ENCODE data around the gene BEND5.

BEND5 gene

DNA sequence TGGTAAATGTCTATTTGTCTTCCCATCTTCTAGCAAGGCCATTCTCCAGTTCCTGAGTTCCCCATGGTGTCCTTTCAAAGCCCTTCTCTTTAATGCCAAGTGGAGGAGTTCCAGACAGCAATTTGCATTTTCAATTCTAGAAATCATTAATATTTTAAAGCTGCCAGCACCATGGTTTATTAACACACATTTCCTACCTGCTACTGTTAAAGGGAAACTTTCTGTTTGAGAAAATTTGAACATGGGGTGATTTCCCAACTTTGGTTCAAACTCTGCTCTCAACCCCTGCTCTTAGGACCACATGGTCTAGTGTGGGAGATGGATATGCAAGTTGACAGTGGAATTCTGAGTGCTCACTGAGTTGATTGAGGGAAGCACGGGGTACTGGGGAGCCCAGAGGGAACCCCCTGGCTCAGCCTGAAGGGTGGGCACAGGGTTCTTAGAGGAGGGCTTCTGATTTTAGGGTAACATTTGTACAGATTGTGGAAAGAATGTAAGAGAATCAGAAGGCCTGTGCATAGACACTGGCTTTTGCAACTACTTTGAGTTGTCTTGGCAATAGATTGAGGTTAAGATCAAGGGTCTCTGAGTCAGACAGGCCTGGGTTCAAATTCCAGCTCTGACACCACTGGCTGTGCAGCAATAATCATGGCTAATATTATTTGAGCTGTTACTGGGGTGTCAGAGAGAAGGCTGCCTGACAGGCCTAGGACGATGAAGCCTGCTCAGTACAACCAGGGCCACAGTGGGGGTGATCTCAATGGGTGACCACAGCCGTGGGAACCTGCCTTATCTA is 97.8 kb downstream of the BEND5 start:
- DNase-seq = no peak

All from activated naive CD4-positive, alpha-beta T cell treated with Interleukin-2 at 50 U/mL for 16 hours (primary cell).